OCI-LY7 (cell line): ENCODE results near the gene MUC3A. TPM values are rescaled to one million over a fixed set of nuclear protein-coding genes. Genes with fewer than 3 reads are reported as not detected.

ENCODE experiments used
- BruUV-seq: library from RNA; stranded (reverse); fragments of 400-500 nt; replicated peaks from 2 replicates; lab custom pipeline; 2021; lab: Mats Ljungman, UMichigan
- CTCF ChIA-PET: fragments of 300-600 bp; sonication (Branson Sonifier 250); formaldehyde crosslinking; loops from one replicate; lab custom pipeline; 2022; ENCODE audit warnings: antibody characterized with exemption; ENCODE audit not compliant: unreplicated experiment; lab: Charles Lee
- POLR2A ChIA-PET: fragments of 300-600 bp; sonication (Branson Sonifier 250); formaldehyde crosslinking; loops from one replicate; lab custom pipeline; 2022; ENCODE audit warnings: antibody characterized with exemption; lab: Charles Lee
- DNase-seq: peaks from one replicate; pipeline ENCODE4 v3.0.0-alpha.2; 2015; ENCODE audit warnings: low spot score
- H2AFZ ChIP-seq: fragments of 200-600 bp; sonication (generic), shearing (Covaris generic); 2 replicates; pipeline ENCODE4 v1.6.1; 2014; ENCODE audit warnings: mild to moderate bottlenecking, antibody characterized with exemption, low read length, moderate library complexity
- H3K27ac ChIP-seq: fragments of 200-600 bp; sonication (generic); 2 replicates; pipeline ENCODE4 v1.5.1; 2014; ENCODE audit warnings: mixed run types, low read depth, mild to moderate bottlenecking, moderate library complexity, low read length, inconsistent platforms; ENCODE audit not compliant: poor library complexity, severe bottlenecking
- H3K36me3 ChIP-seq: fragments of 200-600 bp; sonication (generic); 2 replicates; pipeline ENCODE4 v1.6.1; 2014; ENCODE audit warnings: mild to moderate bottlenecking, antibody characterized with exemption, low read length, moderate library complexity, mixed read lengths; ENCODE audit not compliant: insufficient read depth
- H3K4me1 ChIP-seq: fragments of 200-600 bp; sonication (generic); 2 replicates; pipeline ENCODE4 v1.5.1; 2014; ENCODE audit warnings: mild to moderate bottlenecking, low read length; ENCODE audit not compliant: insufficient read depth, poor library complexity, severe bottlenecking
- H3K4me2 ChIP-seq: fragments of 200-600 bp; sonication (generic); 2 replicates; pipeline ENCODE4 v1.6.1; 2014; ENCODE audit warnings: mild to moderate bottlenecking, low read length
- H3K4me3 ChIP-seq: fragments of 200-600 bp; sonication (generic); 2 replicates; pipeline ENCODE4 v1.5.1; 2014; ENCODE audit warnings: mild to moderate bottlenecking, low read depth, low read length; ENCODE audit not compliant: poor library complexity, severe bottlenecking
- H3K79me2 ChIP-seq: fragments of 200-600 bp; sonication (generic); 2 replicates; pipeline ENCODE4 v1.6.1; 2016; ENCODE audit warnings: low read depth, mild to moderate bottlenecking, low read length, moderate library complexity, mixed read lengths; ENCODE audit not compliant: insufficient read depth
- H3K9me2 ChIP-seq: fragments of 200-600 bp; sonication (generic); 2 replicates; pipeline ENCODE4 v1.6.1; 2016; ENCODE audit warnings: mild to moderate bottlenecking, low read length, mixed read lengths; ENCODE audit not compliant: insufficient read depth
- H3K9me3 ChIP-seq: fragments of 200-600 bp; sonication (generic); 2 replicates; pipeline ENCODE4 v1.6.1; 2014; ENCODE audit warnings: mild to moderate bottlenecking, mixed run types, low read length, mixed read lengths
- H4K20me1 ChIP-seq: fragments of 200-600 bp; sonication (generic); 2 replicates; pipeline ENCODE4 v1.6.1; 2014; ENCODE audit warnings: mild to moderate bottlenecking, antibody characterized with exemption, low read length, moderate library complexity, mixed read lengths; ENCODE audit not compliant: insufficient read depth
- CTCF ChIP-seq: fragments of 200-600 bp; sonication (generic); conservative IDR thresholded peaks from 2 replicates; pipeline ENCODE4 v1.5.1; 2014; ENCODE audit warnings: mild to moderate bottlenecking, antibody characterized with exemption, low read length, moderate library complexity, mixed read lengths
- EZH2phosphoT487 ChIP-seq: fragments of 200-600 bp; sonication (generic); IDR thresholded peaks from 2 replicates; pipeline ENCODE4 v1.6.1; 2018; ENCODE audit warnings: low read depth, borderline replicate concordance, mild to moderate bottlenecking, mixed run types, antibody characterized with exemption, low read length, moderate library complexity, mixed read lengths
- intact Hi-C: fragments of 100-400 bp; cut with micrococcal nuclease; formaldehyde crosslinking; loops from one replicate; pipeline ENCODE4 v1.10.0; 2022; ENCODE audit not compliant: unreplicated experiment
- total RNA-seq, 2 experiments: library from RNA; depleted of rRNA in 1 of 2; stranded (reverse); fragments of >200 nt in 1 of 2; shearing (Covaris generic) in 1 of 2; gene quantifications; 2 replicates each; pipeline ENCODE4 v1.2.3, GENCODE V29; 2014 to 2022

MUC3A gene
- total RNA-seq, 2 experiments from 2014 or later: not detected

- no TSS peak for BruUV-seq
- Histone ChIP-seq H2AFZ (no peak overlapping the region), H3K9me2 (no peaks in the 10 kb centered on the region), H3K4me3 (no peak overlapping the region), H3K27ac (no peak overlapping the region), H3K4me2 (no peak overlapping the region), H3K79me2 (no peaks in the 10 kb centered on the region), H3K36me3 (no peaks in the 10 kb centered on the region), H4K20me1 (no peaks in the 10 kb centered on the region), H3K4me1 (no peaks in the 10 kb centered on the region), H3K9me3 (no peaks in the 10 kb centered on the region)
- ChIA-PET CTCF (no interaction called here), POLR2A (no interaction called here)
- intact Hi-C loops: no loop called here
- no peak for DNase-seq
- TF ChIP-seq CTCF: no peak
- no peak for TF ChIP-seq EZH2phosphoT487
Observed at GRCh38 chr7:100949933-100950443, 654 bp downstream of the MUC3A start.

- BruUV-seq: no TSS peak
- Histone ChIP-seq H3K4me1 (no peaks in the 10 kb centered on the region), H3K9me3 (no peaks in the 10 kb centered on the region), H3K4me3 (no peak overlapping the region), H2AFZ (no peak overlapping the region), H3K79me2 (no peaks in the 10 kb centered on the region), H3K4me2 (no peak overlapping the region), H3K36me3 (no peaks in the 10 kb centered on the region), H4K20me1 (no peaks in the 10 kb centered on the region), H3K27ac (no peak overlapping the region), H3K9me2 (no peaks in the 10 kb centered on the region)
- CTCF ChIA-PET: no interaction called here
- POLR2A ChIA-PET: interaction anchor here (0.5 to 0.6 kb wide), 2 partner anchors 425 to 554 kb away, joined by 3 to 4 read pairs; no protein-coding TSS in a partner anchor
- TF ChIP-seq CTCF (no peak), EZH2phosphoT487 (no peak)
- DNase-seq: no peak
- intact Hi-C loops: no loop called here
Observed at GRCh38 chr7:100951172-100951571, 1.8 kb downstream of the MUC3A start.

- H4K20me1 ChIP-seq: no peaks in the 10 kb centered on the region
- H3K9me3 ChIP-seq: no peaks in the 10 kb centered on the region
- TF ChIP-seq EZH2phosphoT487 (no peak), CTCF (no peak)
- no peak overlapping the region for H3K27ac ChIP-seq
- CTCF ChIA-PET: no interaction called here
- POLR2A ChIA-PET: no interaction called here
- BruUV-seq: no TSS peak
- H3K9me2 ChIP-seq: no peaks in the 10 kb centered on the region
- no peak overlapping the region for H3K4me2 ChIP-seq
- no peak for DNase-seq
- intact Hi-C loops: no loop called here
- no peaks in the 10 kb centered on the region for H3K36me3 ChIP-seq
- H2AFZ ChIP-seq: no peak overlapping the region
- no peak overlapping the region for H3K4me3 ChIP-seq
- H3K79me2 ChIP-seq: no peaks in the 10 kb centered on the region
- no peaks in the 10 kb centered on the region for H3K4me1 ChIP-seq
Observed at GRCh38 chr7:100951888-100952560, 2.7 kb downstream of the MUC3A start.
